B cell (primary cell): ENCODE measurements around the gene BANP. TPM values are rescaled to one million over a fixed set of nuclear protein-coding genes. Genes with fewer than 3 reads are reported as not detected.

ENCODE experiments used
- ATAC-seq: fragments of 200-7000 bp; cut with Tn5 transposase; one replicate; pipeline ENCODE4 v1.10.0; 2021; ENCODE audit warnings: low read depth, mild to moderate bottlenecking, moderate number of reproducible peaks, moderate library complexity
- CTCF ChIA-PET: fragments of 350-600 bp; sonication (Branson Sonifier 250); formaldehyde crosslinking; loops from one replicate; lab custom pipeline; 2021; ENCODE audit warnings: antibody characterized with exemption, inconsistent platforms; lab: Charles Lee
- POLR2A ChIA-PET: fragments of 350-600 bp; sonication (Branson Sonifier 250); formaldehyde crosslinking; loops from one replicate; lab custom pipeline; 2021; ENCODE audit warnings: antibody characterized with exemption; lab: Charles Lee
- DNase-seq: peaks from one replicate; pipeline ENCODE4 v3.0.0; 2013
- H2AFZ ChIP-seq: 2 replicates; pipeline ENCODE4 v1.6.1; 2012; ENCODE audit warnings: mild to moderate bottlenecking, low read depth, low read length; ENCODE audit not compliant: insufficient read depth, poor library complexity, severe bottlenecking
- H3K27ac ChIP-seq, 2 donors: 1 replicate in 1 of 2; 2 replicates in 1 of 2; pipeline ENCODE4 v1.5.1; 2012 to 2013; ENCODE audit warnings: low read length in 2 of 2, mild to moderate bottlenecking in 2 of 2, moderate library complexity in 1 of 2
- H3K27me3 ChIP-seq, 4 experiments: fragments of 200-600 bp in 1 of 4; sonication (generic) in 1 of 4; replicated peaks in 1 of 4; 1 replicate in 2 of 4; 2 replicates in 2 of 4; pipeline versions ENCODE4 v1.6.1 to v1.7.0; 2013 to 2016; ENCODE audit warnings: low read length in 3 of 4, mild to moderate bottlenecking in 2 of 4, mixed read lengths in 1 of 4, moderate library complexity in 1 of 4; ENCODE audit not compliant: insufficient read depth in 4 of 4, control insufficient read depth in 3 of 4; ENCODE audit errors: control extremely low read depth in 1 of 4
- H3K36me3 ChIP-seq, 2 experiments: replicated peaks in 1 of 2; 1 replicate in 1 of 2; 2 replicates in 1 of 2; pipeline versions ENCODE4 v1.6.1 to v1.7.1; 2013; ENCODE audit warnings: low read length in 1 of 2; ENCODE audit not compliant: insufficient read depth in 2 of 2, control insufficient read depth in 1 of 2; ENCODE audit errors: control extremely low read depth in 1 of 2, extremely low read depth in 1 of 2
- H3K4me1 ChIP-seq, 2 donors: fragments of 200-600 bp in 1 of 2; sonication (generic) in 1 of 2; 1 replicate in 1 of 2; 2 replicates in 1 of 2; pipeline versions ENCODE4 v1.5.1 to v1.6.1; 2013 to 2017; ENCODE audit warnings: low read length in 2 of 2; ENCODE audit not compliant: control insufficient read depth in 2 of 2, insufficient read depth in 2 of 2
- H3K4me2 ChIP-seq: replicated peaks from 2 replicates; pipeline ENCODE3; 2012; ENCODE audit warnings: mild to moderate bottlenecking, low read depth, low read length; ENCODE audit not compliant: poor library complexity, severe bottlenecking
- H3K4me3 ChIP-seq, 5 experiments: fragments of 200-600 bp in 1 of 5; sonication (generic) in 1 of 5; 1 replicate in 3 of 5; 2 replicates in 2 of 5; pipeline versions ENCODE4 v1.5.1 to v1.7.0; 2011 to 2016; ENCODE audit warnings: low read length in 4 of 5, mild to moderate bottlenecking in 4 of 5, low read depth in 2 of 5, control low read depth in 1 of 5, moderate library complexity in 1 of 5; ENCODE audit not compliant: insufficient read depth in 1 of 5; ENCODE audit errors: control extremely low read depth in 1 of 5, extremely low read depth in 1 of 5
- H3K79me2 ChIP-seq: fragments of 200-600 bp; sonication (generic); one replicate; pipeline ENCODE4 v1.6.0; 2016; ENCODE audit warnings: low read length; ENCODE audit not compliant: control insufficient read depth, insufficient read depth
- H3K9ac ChIP-seq: fragments of 200-600 bp; sonication (generic); 2 replicates; pipeline ENCODE4 v1.6.1; 2017; ENCODE audit warnings: mild to moderate bottlenecking, low read length, moderate library complexity
- H3K9me3 ChIP-seq, 3 donors: one replicate each; pipeline versions ENCODE4 v1.6.1 to v1.7.1; 2013; ENCODE audit warnings: low read length in 2 of 3; ENCODE audit not compliant: control insufficient read depth in 2 of 3, insufficient read depth in 1 of 3; ENCODE audit errors: control extremely low read depth in 1 of 3
- H4K20me1 ChIP-seq: 2 replicates; pipeline ENCODE4 v1.6.0; 2012; ENCODE audit warnings: mild to moderate bottlenecking, low read length; ENCODE audit not compliant: insufficient read depth, control insufficient read depth, poor library complexity, severe bottlenecking
- H3K27ac Mint-ChIP-seq: one replicate; pipeline ENCODE4 v1.8.0; 2021; ENCODE audit warnings: mixed read lengths
- H3K27me3 Mint-ChIP-seq: one replicate; pipeline ENCODE4 v1.8.0; 2021; ENCODE audit warnings: mixed read lengths
- H3K4me1 Mint-ChIP-seq: one replicate; pipeline ENCODE4 v1.8.0; 2021; ENCODE audit warnings: mixed read lengths
- H3K4me3 Mint-ChIP-seq: one replicate; pipeline ENCODE4 v1.8.0; 2021; ENCODE audit warnings: mixed read lengths
- H3K9me3 Mint-ChIP-seq: one replicate; pipeline ENCODE4 v1.8.0; 2022; ENCODE audit warnings: mixed read lengths; ENCODE audit not compliant: insufficient read depth
- CTCF ChIP-seq: fragments of 200-600 bp; IDR thresholded peaks from one replicate; pipeline ENCODE4 v1.8.0; 2022; ENCODE audit warnings: antibody characterized with exemption, mild to moderate bottlenecking
- EZH2 ChIP-seq: IDR thresholded peaks from 2 replicates; pipeline ENCODE4 v1.6.1; 2012; ENCODE audit warnings: borderline replicate concordance, low read depth, mild to moderate bottlenecking, moderate library complexity, low read length; ENCODE audit not compliant: insufficient read depth, poor library complexity, severe bottlenecking
- WGBS: methylation state at CpG from one replicate; pipeline ENCODE4 v1.1.5; 2013; ENCODE audit warnings: missing lambda C conversion rate; ENCODE audit not compliant: insufficient coverage; 5-methylcytosine and 5-hydroxymethylcytosine counted together
- intact Hi-C: fragments of 100-400 bp; cut with micrococcal nuclease; formaldehyde crosslinking; loops from one replicate; pipeline ENCODE4 v1.10.0; 2022
- polyA plus RNA-seq: library from polyadenylated mRNA; depleted of rRNA; stranded (reverse); fragments of >200 nt; gene quantifications from 2 replicates; pipeline ENCODE4 v1.2.3, GENCODE V29; 2012
- total RNA-seq, 2 donors: library from RNA; stranded (reverse); fragments of 120-200 nt in 1 of 2; gene quantifications; 1 replicate in 1 of 2; 2 replicates in 1 of 2; pipeline versions ENCODE4 v1.2.3 to v1.2.4, GENCODE V29; 2013 to 2022

BANP gene
- total and polyA plus RNA-seq, 2 donors (not counting 1 experiment from before 2014, with no cell fraction given) = 44.4 to 181 TPM

- peaks cover 52 to 80% of the 10 kb centered on the region in 2 donors for H3K4me1 ChIP-seq
- WGBS = 55% methylated on average over 10 of the region's 14 CpGs
- peaks cover 0 to 32% of the 10 kb centered on the region in 2 experiments for H3K36me3 ChIP-seq
- no peak for ATAC-seq
- Mint-ChIP-seq H3K4me3 (peak overlapping the region; percentile 77), H3K4me1 (peaks cover 71% of the 10 kb centered on the region), H3K27ac (peak overlapping the region; percentile 74), H3K27me3 (no peaks in the 10 kb centered on the region), H3K9me3 (no peaks in the 10 kb centered on the region)
- no peak for TF ChIP-seq EZH2
- no peak for TF ChIP-seq CTCF
- H3K4me2 ChIP-seq = peak overlapping the region; percentile 2
- CTCF ChIA-PET = interaction anchor here (1.1 to 1.4 kb wide), 2 partner anchors 175 to 483 kb away, joined by 3 read pairs; no protein-coding TSS in a partner anchor
- H3K9me3 ChIP-seq = no peaks in the 10 kb centered on the region
- POLR2A ChIA-PET = interaction anchor here (1.1 kb wide), 1 partner anchor 13 kb away, joined by 3 read pairs; no protein-coding TSS in a partner anchor
- no peak overlapping the region for H3K9ac ChIP-seq
- peaks cover 37% of the 10 kb centered on the region for H4K20me1 ChIP-seq
- H2AFZ ChIP-seq = no peak overlapping the region
- no peak overlapping the region for H3K4me3 ChIP-seq
- peak overlapping the region; percentile 53 to 87 for H3K27ac ChIP-seq
- H3K27me3 ChIP-seq = no peaks in the 10 kb centered on the region
- intact Hi-C loops = no loop called here
- DNase-seq = peak; percentile 31
- peaks cover 69% of the 10 kb centered on the region for H3K79me2 ChIP-seq
These were observed 3.1 kb downstream of the BANP start for GRCh38 chr16:87954361-87954760.

- H3K4me2 ChIP-seq = no peak overlapping the region
- no peak overlapping the region for H3K4me3 ChIP-seq
- DNase-seq (no peak), ATAC-seq (no peak)
- peaks cover 57 to 83% of the 10 kb centered on the region in 2 donors for H3K4me1 ChIP-seq
- 76% methylated on average over 15 of the region's 15 CpGs for WGBS
- H3K27ac ChIP-seq = peak overlapping the region; percentile 53 to 87
- no peak overlapping the region for H3K9ac ChIP-seq
- intact Hi-C loops = no loop called here
- Mint-ChIP-seq H3K27ac (peak overlapping the region; percentile 74), H3K4me3 (peak overlapping the region; percentile 77), H3K27me3 (no peaks in the 10 kb centered on the region), H3K4me1 (peaks cover 75% of the 10 kb centered on the region), H3K9me3 (no peaks in the 10 kb centered on the region)
- peaks cover 41% of the 10 kb centered on the region for H4K20me1 ChIP-seq
- H2AFZ ChIP-seq = no peak overlapping the region
- H3K9me3 ChIP-seq = no peaks in the 10 kb centered on the region
- H3K36me3 ChIP-seq = peaks cover 0 to 32% of the 10 kb centered on the region in 2 experiments
- POLR2A ChIA-PET = no interaction called here
- TF ChIP-seq CTCF = no peak
- TF ChIP-seq EZH2 = no peak
- CTCF ChIA-PET = interaction anchor here (1.1 kb wide), 1 partner anchor 176 kb away, joined by 3 read pairs; no protein-coding TSS in a partner anchor
- no peaks in the 10 kb centered on the region for H3K27me3 ChIP-seq
- peaks cover 73% of the 10 kb centered on the region for H3K79me2 ChIP-seq
These were observed 3.6 kb downstream of the BANP start for GRCh38 chr16:87954826-87955225.
